HCT116 (cell line): ENCODE data around the gene OR13J1.

Source experiments
- POLR2AphosphoS5 ChIP-seq: IDR thresholded peaks from 2 replicates; pipeline ENCODE4 v1.6.1; 2011; ENCODE audit warnings: mild to moderate bottlenecking, low read depth, low read length, moderate library complexity
- TF ChIP-seq, protein P1 (sequence below), 3 experiments: fragments of 200-600 bp in 1 of 3; sonication (generic) in 1 of 3; IDR thresholded peaks in 2 of 3; conservative IDR thresholded peaks in 1 of 3; 2 replicates each; pipeline ENCODE4 v1.5.1; 2012 to 2017; ENCODE audit warnings: low read depth in 2 of 3, low read length in 2 of 3, antibody characterized with exemption in 1 of 3, borderline replicate concordance in 1 of 3, control low read depth in 1 of 3, mild to moderate bottlenecking in 1 of 3, mixed read lengths in 1 of 3, mixed run types in 1 of 3, moderate library complexity in 1 of 3; ENCODE audit not compliant: insufficient read depth in 1 of 3

DNA sequence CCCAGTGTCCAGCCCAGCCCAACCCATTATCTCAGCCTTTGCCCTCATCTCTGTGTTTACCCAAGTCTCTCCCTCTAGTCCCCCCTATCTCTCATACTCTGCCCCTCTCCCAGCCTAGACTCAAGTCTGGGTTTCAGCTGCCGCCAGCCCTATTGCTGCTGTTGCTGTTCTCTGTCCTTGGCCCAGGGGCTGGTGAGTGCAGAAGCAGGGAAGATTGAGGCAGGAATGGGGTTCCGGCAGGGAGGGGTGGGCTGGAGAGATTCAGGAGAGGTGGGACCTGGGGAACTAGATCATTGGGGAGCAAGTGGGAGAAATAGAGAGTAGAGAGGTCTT lies 40.5 kb downstream of the OR13J1 start:
- TF ChIP-seq, protein P1, sequence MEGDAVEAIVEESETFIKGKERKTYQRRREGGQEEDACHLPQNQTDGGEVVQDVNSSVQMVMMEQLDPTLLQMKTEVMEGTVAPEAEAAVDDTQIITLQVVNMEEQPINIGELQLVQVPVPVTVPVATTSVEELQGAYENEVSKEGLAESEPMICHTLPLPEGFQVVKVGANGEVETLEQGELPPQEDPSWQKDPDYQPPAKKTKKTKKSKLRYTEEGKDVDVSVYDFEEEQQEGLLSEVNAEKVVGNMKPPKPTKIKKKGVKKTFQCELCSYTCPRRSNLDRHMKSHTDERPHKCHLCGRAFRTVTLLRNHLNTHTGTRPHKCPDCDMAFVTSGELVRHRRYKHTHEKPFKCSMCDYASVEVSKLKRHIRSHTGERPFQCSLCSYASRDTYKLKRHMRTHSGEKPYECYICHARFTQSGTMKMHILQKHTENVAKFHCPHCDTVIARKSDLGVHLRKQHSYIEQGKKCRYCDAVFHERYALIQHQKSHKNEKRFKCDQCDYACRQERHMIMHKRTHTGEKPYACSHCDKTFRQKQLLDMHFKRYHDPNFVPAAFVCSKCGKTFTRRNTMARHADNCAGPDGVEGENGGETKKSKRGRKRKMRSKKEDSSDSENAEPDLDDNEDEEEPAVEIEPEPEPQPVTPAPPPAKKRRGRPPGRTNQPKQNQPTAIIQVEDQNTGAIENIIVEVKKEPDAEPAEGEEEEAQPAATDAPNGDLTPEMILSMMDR (IDR thresholded peaks at IDR 0.05 in 2 of 3, conservative IDR thresholded peaks at IDR 0.05 in 1 of 3; ENCODE audit: borderline replicate concordance in 1 of 3, insufficient read depth in 1 of 3, low read depth in 2 of 3, low read length in 2 of 3): no peak
- TF ChIP-seq POLR2AphosphoS5: no peak
